C4-2B (cell line): ENCODE measurements around the gene ATP5F1C.
"Not testable (repeated sequence)": the region's sequence is repeated elsewhere in the genome, so short reads cannot be mapped to it uniquely, and the experiment has no call there.

Experiments
- H3K27ac ChIP-seq: fragments of 450-650 bp; 2 replicates; pipeline ENCODE4 v1.5.1; 2017
- ZFX ChIP-seq: fragments of 450-650 bp; IDR thresholded peaks from 2 replicates; pipeline ENCODE4 v1.6.1; 2017
- TF ChIP-seq, protein P1 (sequence below): fragments of 450-650 bp; conservative IDR thresholded peaks from 2 replicates; pipeline ENCODE4 v1.5.1; 2017; ENCODE audit warnings: mild to moderate bottlenecking

ATP5F1C gene

DNA sequence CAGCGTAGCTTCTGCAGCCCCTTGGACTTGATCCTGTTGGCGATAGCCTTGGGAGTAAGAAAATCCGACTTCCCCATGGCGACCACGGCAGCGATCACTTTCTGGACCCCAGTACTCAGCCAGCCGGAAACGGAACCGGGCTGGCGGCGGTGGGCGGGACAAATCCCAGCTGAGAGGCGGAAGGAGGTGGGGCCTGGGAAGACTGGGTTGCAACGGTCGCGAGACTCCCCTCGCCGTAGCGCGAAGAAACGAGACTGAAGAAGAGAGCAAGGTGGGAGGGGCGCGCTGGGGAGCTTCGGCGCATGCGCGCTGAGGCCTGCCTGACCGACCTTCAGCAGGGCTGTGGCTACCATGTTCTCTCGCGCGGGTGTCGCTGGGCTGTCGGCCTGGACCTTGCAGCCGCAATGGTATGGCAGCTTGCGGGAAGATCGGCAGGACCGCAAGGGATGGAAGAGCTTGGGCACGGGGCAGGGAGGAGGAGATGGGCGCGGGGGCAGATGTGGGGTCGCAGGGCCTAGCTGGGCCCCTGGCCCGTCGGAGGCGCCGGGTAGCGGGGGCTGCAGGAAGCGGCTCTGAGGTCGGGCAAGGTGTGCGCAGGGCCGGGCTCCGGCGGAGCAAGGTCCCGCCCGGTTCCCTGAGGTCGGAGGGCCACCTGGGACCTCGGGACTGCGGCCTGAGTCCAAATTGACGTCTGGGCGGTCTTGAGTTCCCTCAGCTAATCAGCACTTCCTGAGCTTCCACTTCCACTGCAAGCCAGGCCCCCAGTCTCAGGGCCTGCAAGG, at the start of gene ATP5F1C, which contains the start of gene KIN:
ATP5F1C (plus strand) TSS at position 321 of the 782 bp plus-strand sequence; CDS start at position 352, 31 bp downstream.
KIN (minus strand) TSS at position 137 of the 782 bp plus-strand sequence; CDS start at position 77, 60 bp downstream.
- H3K27ac ChIP-seq = peak within 1 kb of the TSS; percentile 96
- TF ChIP-seq ZFX = peak; percentile 98
- TF ChIP-seq, protein P1, sequence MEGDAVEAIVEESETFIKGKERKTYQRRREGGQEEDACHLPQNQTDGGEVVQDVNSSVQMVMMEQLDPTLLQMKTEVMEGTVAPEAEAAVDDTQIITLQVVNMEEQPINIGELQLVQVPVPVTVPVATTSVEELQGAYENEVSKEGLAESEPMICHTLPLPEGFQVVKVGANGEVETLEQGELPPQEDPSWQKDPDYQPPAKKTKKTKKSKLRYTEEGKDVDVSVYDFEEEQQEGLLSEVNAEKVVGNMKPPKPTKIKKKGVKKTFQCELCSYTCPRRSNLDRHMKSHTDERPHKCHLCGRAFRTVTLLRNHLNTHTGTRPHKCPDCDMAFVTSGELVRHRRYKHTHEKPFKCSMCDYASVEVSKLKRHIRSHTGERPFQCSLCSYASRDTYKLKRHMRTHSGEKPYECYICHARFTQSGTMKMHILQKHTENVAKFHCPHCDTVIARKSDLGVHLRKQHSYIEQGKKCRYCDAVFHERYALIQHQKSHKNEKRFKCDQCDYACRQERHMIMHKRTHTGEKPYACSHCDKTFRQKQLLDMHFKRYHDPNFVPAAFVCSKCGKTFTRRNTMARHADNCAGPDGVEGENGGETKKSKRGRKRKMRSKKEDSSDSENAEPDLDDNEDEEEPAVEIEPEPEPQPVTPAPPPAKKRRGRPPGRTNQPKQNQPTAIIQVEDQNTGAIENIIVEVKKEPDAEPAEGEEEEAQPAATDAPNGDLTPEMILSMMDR = no peak

DNA sequence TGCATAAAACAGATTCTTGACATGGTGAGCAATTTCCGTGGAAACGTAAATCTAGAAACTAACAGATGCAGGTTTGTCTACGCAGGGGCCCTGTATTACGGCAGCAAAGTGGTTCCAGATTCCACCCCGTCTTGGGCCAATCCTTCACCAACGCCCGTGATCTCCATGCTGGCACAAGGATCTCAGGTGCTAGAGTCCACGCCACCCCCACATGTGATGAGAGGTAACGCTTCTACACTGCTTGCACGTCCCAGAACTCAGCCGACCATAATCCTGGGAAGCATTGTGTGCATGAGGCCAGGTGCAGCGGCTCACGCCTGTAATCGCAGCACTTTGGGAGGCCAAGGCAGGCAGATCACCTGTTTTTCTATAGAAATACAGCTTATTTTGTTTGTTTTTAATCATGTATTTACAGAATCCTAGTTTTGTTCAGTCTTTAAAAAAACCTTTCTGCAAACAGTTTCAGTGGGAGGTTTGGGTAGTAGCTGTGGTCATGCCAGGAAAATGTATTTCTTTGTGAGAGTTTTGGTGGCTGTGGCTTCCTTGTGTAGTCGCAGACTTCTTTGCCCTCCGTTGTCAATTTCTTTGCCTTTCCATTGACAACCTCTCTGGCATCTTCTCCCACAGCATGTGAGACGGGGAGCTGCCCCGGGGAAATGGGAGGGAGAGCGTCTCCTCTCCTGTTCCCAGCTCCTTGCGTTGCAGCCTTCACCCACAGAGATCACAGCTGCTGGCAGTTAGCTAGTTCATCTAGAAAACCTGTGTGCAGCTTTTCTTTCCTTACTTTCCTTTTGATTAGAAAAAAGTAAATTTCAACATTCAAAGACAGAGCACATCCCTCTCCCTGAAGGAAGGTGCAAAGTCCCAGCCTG, 49.2 kb upstream of the ATP5F1C start:
- H3K27ac ChIP-seq = no peak overlapping the region
- TF ChIP-seq, protein P1 = no peak
- TF ChIP-seq ZFX = no peak

- TF ChIP-seq, protein P1 = no peak
- TF ChIP-seq ZFX = no peak
- no peak overlapping the region for H3K27ac ChIP-seq
These were observed 43.7 kb upstream of the ATP5F1C start for GRCh38 chr10:7744307-7744706.

DNA sequence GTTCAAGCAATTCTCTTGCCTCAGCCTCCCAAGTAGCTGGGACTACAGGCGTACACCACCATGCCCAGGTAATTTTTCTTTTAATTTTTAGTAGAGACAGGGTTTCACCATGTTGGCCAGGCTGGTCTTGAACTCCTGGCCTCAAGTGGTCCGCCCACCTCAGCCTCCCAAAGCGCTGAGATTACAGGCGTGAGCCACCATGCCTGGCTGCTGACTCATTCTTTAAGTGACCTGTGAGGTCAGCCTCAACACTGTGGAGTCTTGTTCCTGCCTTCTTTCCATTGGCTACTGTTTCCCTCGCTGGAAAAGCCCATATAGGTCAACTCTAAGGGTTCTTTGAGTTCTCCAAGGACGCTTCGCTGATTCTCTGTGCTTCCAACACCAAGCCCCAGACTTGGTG, 39.3 kb upstream of the ATP5F1C start:
- not testable (repeated sequence) for H3K27ac ChIP-seq

DNA sequence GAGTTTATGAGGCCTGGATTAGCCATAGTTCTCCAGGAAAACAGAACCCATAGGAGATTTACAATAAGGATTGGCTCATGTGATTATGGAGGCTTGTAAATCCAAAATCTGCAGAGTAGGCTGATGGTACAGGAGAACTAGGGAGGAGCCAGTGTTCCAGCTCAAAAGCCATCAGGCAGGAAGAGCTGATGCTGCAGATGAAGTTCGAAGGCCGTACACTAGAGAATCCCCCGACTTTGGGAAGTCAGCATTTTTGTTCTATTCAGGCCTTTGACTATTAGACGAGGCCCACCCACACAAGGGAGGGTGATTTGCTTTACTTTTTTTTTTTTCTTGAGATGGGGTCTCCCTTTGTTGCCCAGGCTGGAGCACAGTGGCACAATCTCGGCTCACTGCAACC, 37.8 kb upstream of the ATP5F1C start:
- TF ChIP-seq, protein P1 = no peak
- no peak for TF ChIP-seq ZFX
- no peak overlapping the region for H3K27ac ChIP-seq

DNA sequence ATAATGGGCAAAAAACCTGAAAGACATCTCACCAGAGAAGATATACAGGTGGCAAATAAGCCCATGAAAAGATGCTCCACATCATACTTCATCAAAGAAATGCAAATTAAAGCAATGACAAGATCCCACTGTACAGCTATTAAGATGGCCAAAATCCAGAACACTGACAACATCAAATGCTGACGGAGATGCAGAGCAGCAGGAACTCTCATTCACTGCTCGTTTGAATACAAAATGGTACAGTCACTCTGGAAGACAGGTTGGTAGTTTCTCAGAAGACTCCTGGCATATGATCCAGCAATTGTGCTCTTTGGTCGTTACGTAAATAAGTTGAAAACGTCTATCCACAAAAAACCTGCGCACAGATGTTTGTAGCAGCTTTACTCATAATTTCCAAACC, 35.7 kb upstream of the ATP5F1C start:
- TF ChIP-seq ZFX = no peak
- TF ChIP-seq, protein P1 = no peak
- H3K27ac ChIP-seq = no peak overlapping the region

DNA sequence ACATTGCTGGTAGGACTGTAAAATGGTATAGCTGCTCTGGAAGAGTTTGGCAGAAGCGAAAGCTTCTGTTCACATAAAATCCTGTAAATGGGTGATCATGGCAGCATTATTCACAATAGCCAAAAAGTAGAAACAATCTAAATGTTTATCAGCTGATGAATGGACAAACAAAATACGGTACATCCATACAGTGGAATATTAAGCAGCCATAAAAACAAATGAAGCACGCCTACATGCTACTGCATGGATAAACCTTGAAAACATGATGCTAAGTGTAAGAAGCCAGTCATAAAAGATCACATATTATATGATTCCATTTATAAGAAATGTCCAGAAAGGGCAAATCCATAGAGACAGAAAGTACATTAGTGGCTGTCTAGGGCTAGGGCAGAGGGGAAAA, 32.9 kb upstream of the ATP5F1C start:
- no peak for TF ChIP-seq ZFX
- TF ChIP-seq, protein P1 = no peak
- no peak overlapping the region for H3K27ac ChIP-seq
